GM12878 (cell line): ENCODE measurements around the gene RALGAPA2. TPM values are rescaled to one million over a fixed set of nuclear protein-coding genes. Genes with fewer than 3 reads are reported as not detected.

Experiments
- ATAC-seq: fragments of 200-7000 bp; cut with Tn5 transposase; 3 replicates; pipeline ENCODE4 v1.9.1; 2020; ENCODE audit warnings: mild to moderate bottlenecking, moderate library complexity
- BruUV-seq: library from RNA; stranded (reverse); fragments of 400-500 nt; replicated peaks from 2 replicates; lab custom pipeline; 2021; lab: Mats Ljungman, UMichigan
- CTCF ChIA-PET: fragments of 300-600 bp; sonication (Branson Sonifier 250); formaldehyde crosslinking; extraction: SDS; loops from one replicate; lab custom pipeline; 2021; ENCODE audit warnings: inconsistent platforms; lab: Yijun Ruan, JAX
- POLR2A ChIA-PET: fragments of 350-600 bp; formaldehyde crosslinking; extraction: SDS; loops from one replicate; lab custom pipeline; 2021; ENCODE audit warnings: inconsistent platforms; lab: Charles Lee
- RAD21 ChIA-PET: fragments of 300-600 bp; sonication (Branson Sonifier 250); formaldehyde crosslinking; loops from one replicate; lab custom pipeline; 2023; ENCODE audit warnings: antibody characterized with exemption; ENCODE audit not compliant: unreplicated experiment; lab: Charles Lee
- SMC1A ChIA-PET: fragments of 300-600 bp; sonication (Branson Sonifier 250); formaldehyde crosslinking; loops from one replicate; lab custom pipeline; 2023; ENCODE audit not compliant: unreplicated experiment, uncharacterized antibody; lab: Charles Lee
- DNase-seq: peaks from one replicate; pipeline ENCODE4 v3.0.0-alpha.2; 2011; ENCODE audit warnings: low read depth, low spot score
- FAIRE-seq: peaks from 3 replicates; lab custom pipeline; 2011; peaks lifted over from hg19 to GRCh38; lab: Jason Lieb, UNC
- H2AFZ ChIP-seq: 2 replicates; pipeline ENCODE4 v1.6.0; 2011; ENCODE audit warnings: low read depth, low read length, control low read depth; ENCODE audit not compliant: control insufficient read depth
- H3K27ac ChIP-seq: 2 replicates; pipeline ENCODE4 v1.5.1; 2011; ENCODE audit warnings: control low read depth; ENCODE audit not compliant: control insufficient read depth, insufficient read depth
- H3K27me3 ChIP-seq, 2 experiments: replicated peaks in 1 of 2; 2 replicates each; pipeline versions ENCODE4 v1.6.0 to v1.6.1; 2011; ENCODE audit warnings: low read length in 1 of 2; ENCODE audit not compliant: control insufficient read depth in 2 of 2, insufficient read depth in 2 of 2
- H3K36me3 ChIP-seq, 2 experiments: 2 replicates each; pipeline ENCODE4 v1.5.1; 2011; ENCODE audit warnings: low read length in 1 of 2; ENCODE audit not compliant: control insufficient read depth in 2 of 2, insufficient read depth in 2 of 2
- H3K4me1 ChIP-seq: 2 replicates; pipeline ENCODE4 v1.6.1; 2011; ENCODE audit warnings: mild to moderate bottlenecking, low read length, moderate library complexity, mixed read lengths; ENCODE audit not compliant: control insufficient read depth, insufficient read depth
- H3K4me2 ChIP-seq: 2 replicates; pipeline ENCODE4 v1.6.0; 2011; ENCODE audit warnings: control low read depth; ENCODE audit not compliant: control insufficient read depth, insufficient read depth
- H3K4me3 ChIP-seq: fragments of 200-600 bp; sonication (generic); 2 replicates; pipeline ENCODE4 v1.5.1; 2016
- H3K79me2 ChIP-seq: 2 replicates; pipeline ENCODE4 v1.6.0; 2011; ENCODE audit warnings: low read length; ENCODE audit not compliant: control insufficient read depth, insufficient read depth
- H3K9ac ChIP-seq: 2 replicates; pipeline ENCODE4 v1.8.0; 2011; ENCODE audit warnings: low read length, control low read depth, mixed read lengths; ENCODE audit not compliant: control insufficient read depth, insufficient read depth
- H3K9me3 ChIP-seq: replicated peaks from 3 replicates; pipeline ENCODE4 v1.5.1; 2011; ENCODE audit warnings: mild to moderate bottlenecking, low read length; ENCODE audit not compliant: control insufficient read depth, insufficient read depth
- H4K20me1 ChIP-seq: 2 replicates; pipeline ENCODE4 v1.6.0; 2011; ENCODE audit not compliant: control insufficient read depth, insufficient read depth
- ATF2 ChIP-seq: IDR thresholded peaks from 2 replicates; pipeline ENCODE4 v1.6.1; 2012; ENCODE audit warnings: low read length, inconsistent platforms
- ATF3 ChIP-seq: IDR thresholded peaks from 2 replicates; pipeline ENCODE4 v1.6.1; 2011; ENCODE audit warnings: low read depth, mild to moderate bottlenecking, low read length, moderate library complexity, borderline replicate concordance; ENCODE audit errors: extremely low read depth
- BMI1 ChIP-seq: fragments of 450-650 bp; IDR thresholded peaks from 2 replicates; pipeline ENCODE4 v1.6.1; 2016; ENCODE audit warnings: mild to moderate bottlenecking, moderate library complexity, borderline replicate concordance
- CBFB ChIP-seq: IDR thresholded peaks from 2 replicates; pipeline ENCODE4 v1.6.1; 2016; ENCODE audit warnings: antibody characterized with exemption, low read depth
- DPF2 ChIP-seq: fragments of 450-650 bp; IDR thresholded peaks from 2 replicates; pipeline ENCODE4 v1.6.1; 2017; ENCODE audit warnings: mild to moderate bottlenecking
- FOXM1 ChIP-seq: IDR thresholded peaks from 2 replicates; pipeline ENCODE4 v1.6.1; 2012; ENCODE audit warnings: low read depth, mild to moderate bottlenecking, inconsistent platforms, low read length, moderate library complexity
- GABPA ChIP-seq: IDR thresholded peaks from 2 replicates; pipeline ENCODE4 v1.6.1; 2014; ENCODE audit warnings: antibody characterized with exemption, low read depth, mild to moderate bottlenecking, inconsistent platforms
- JUND ChIP-seq: IDR thresholded peaks from 2 replicates; pipeline ENCODE4 v1.6.1; 2012; ENCODE audit warnings: low read depth, mild to moderate bottlenecking, low read length, improper control_type of control experiment, moderate library complexity
- MYB ChIP-seq: fragments of 150-350 bp; IDR thresholded peaks from 2 replicates; pipeline ENCODE4 v1.6.1; 2014; ENCODE audit warnings: mild to moderate bottlenecking, low read depth, low read length, borderline replicate concordance
- MYC ChIP-seq: IDR thresholded peaks from 2 replicates; pipeline ENCODE4 v1.6.1; 2011; ENCODE audit warnings: mild to moderate bottlenecking, low read length, moderate library complexity, inconsistent platforms; ENCODE audit not compliant: insufficient read depth, insufficient replicate concordance, insufficient read length, severe bottlenecking
- NRF1 ChIP-seq: conservative IDR thresholded peaks from 2 replicates; pipeline ENCODE4 v1.6.1; 2011; ENCODE audit warnings: mild to moderate bottlenecking, low read depth, low read length, improper control_type of control experiment
- POLR2A ChIP-seq: IDR thresholded peaks from 2 replicates; pipeline ENCODE4 v1.6.1; 2011; ENCODE audit warnings: low read depth, mild to moderate bottlenecking, low read length
- POLR2AphosphoS2 ChIP-seq: IDR thresholded peaks from 2 replicates; pipeline ENCODE4 v1.6.1; 2011; ENCODE audit warnings: low read depth, mild to moderate bottlenecking, low read length, improper control_type of control experiment, moderate library complexity
- POU2F2 ChIP-seq: IDR thresholded peaks from 3 replicates; pipeline ENCODE4 v1.6.1; 2011; ENCODE audit warnings: low read depth, mild to moderate bottlenecking, low read length, borderline replicate concordance
- SIN3A ChIP-seq: IDR thresholded peaks from 2 replicates; pipeline ENCODE4 v1.6.1; 2012; ENCODE audit warnings: low read depth, low read length, improper control_type of control experiment
- SMARCA5 ChIP-seq: fragments of 450-650 bp; IDR thresholded peaks from 2 replicates; pipeline ENCODE4 v1.6.1; 2017; ENCODE audit warnings: mild to moderate bottlenecking
- TARDBP ChIP-seq: IDR thresholded peaks from 2 replicates; pipeline ENCODE4 v1.6.1; 2016; ENCODE audit warnings: borderline replicate concordance
- ZNF622 ChIP-seq: fragments of 450-650 bp; IDR thresholded peaks from 2 replicates; pipeline ENCODE4 v1.6.1; 2017; ENCODE audit warnings: mild to moderate bottlenecking, inconsistent platforms
- WGBS: methylation state at CpG from one replicate; pipeline ENCODE4 v1.1.6; 2016; ENCODE audit warnings: low lambda C conversion rate; ENCODE audit not compliant: insufficient replicate concordance, insufficient coverage; ENCODE audit errors: missing lambda C conversion rate; 5-methylcytosine and 5-hydroxymethylcytosine counted together
- in situ Hi-C: fragments of 300-500 bp; cut with MboI; formaldehyde crosslinking; loops from 9 replicates; pipeline ENCODE4 v1.14.3; 2018; ENCODE audit warnings: mixed read lengths
- intact Hi-C: fragments of 100-400 bp; cut with micrococcal nuclease; formaldehyde crosslinking; loops from one replicate; pipeline ENCODE4 v1.14.2; 2022; ENCODE audit not compliant: unreplicated experiment
- polyA plus RNA-seq, 11 experiments: library from polyadenylated mRNA; depleted of rRNA in 4 of 11; unstranded in 6 of 11; stranded (reverse) in 5 of 11; fragments of >200 nt; fragmentation: Nextera tagmentation in 4 of 11; fragmentation: Illumina TruSeq in 1 of 11; extraction: Ambion mirVana in 4 of 11; extraction: Trizol in 1 of 11; gene quantifications; 1 replicate in 1 of 11; 2 replicates in 10 of 11; pipeline versions ENCODE4 v1.2.1 to v1.2.3, GENCODE V29; 2011 to 2016; ENCODE audit warnings: inconsistent platforms in 2 of 11, missing spikeins in 2 of 11, low read depth in 1 of 11
- total RNA-seq, 4 experiments: library from RNA; depleted of rRNA in 3 of 4; stranded (reverse); fragments of >200 nt in 3 of 4; fragmentation: Illumina TruSeq in 1 of 4; extraction: Trizol in 1 of 4; gene quantifications; 2 replicates each; pipeline versions ENCODE4 v1.2.1 to v1.2.3, GENCODE V29; 2013 to 2021

RALGAPA2 gene
- total and polyA plus RNA-seq, 10 of the 15 experiments (the other 5 are each of a cell fraction or from before 2014, with no cell fraction given): 2.9 to 29.4 (median 19.6) TPM

- intact Hi-C loops (loop anchor here (10.0 kb wide), 1 partner anchor 125 kb away; no protein-coding TSS in a partner anchor), in situ Hi-C loops (no loop called here)
- H2AFZ ChIP-seq: no peak overlapping the region
- no peak overlapping the region for H3K4me2 ChIP-seq
- FAIRE-seq (no peak), DNase-seq (no peak), ATAC-seq (no peak)
- H3K4me1 ChIP-seq: no peaks in the 10 kb centered on the region
- ChIA-PET POLR2A (no interaction called here), CTCF (no interaction called here), RAD21 (no interaction called here), SMC1A (no interaction called here)
- H3K36me3 ChIP-seq: no peaks in the 10 kb centered on the region
- H3K27me3 ChIP-seq: no peaks in the 10 kb centered on the region
- no peak overlapping the region for H3K27ac ChIP-seq
- H4K20me1 ChIP-seq: no peaks in the 10 kb centered on the region
- H3K9me3 ChIP-seq: no peaks in the 10 kb centered on the region
- TF ChIP-seq FOXM1 (no peak), MYC (no peak), POU2F2 (no peak), NRF1 (no peak), GABPA (no peak), ZNF622 (no peak), MYB (no peak), CBFB (no peak), SIN3A (no peak), ATF3 (no peak), JUND (no peak), ATF2 (no peak), POLR2A (no peak), DPF2 (no peak), BMI1 (no peak), TARDBP (no peak), POLR2AphosphoS2 (no peak), SMARCA5 (no peak)
- H3K4me3 ChIP-seq: no peak overlapping the region
- WGBS: 72% methylated on average over 5 of the region's 5 CpGs
- no TSS peak for BruUV-seq
- no peaks in the 10 kb centered on the region for H3K79me2 ChIP-seq
- H3K9ac ChIP-seq: no peak overlapping the region
Measured at GRCh38 chr20:20439602-20440190, 272.7 kb downstream of the RALGAPA2 start.
